Measurements from ENCODE around the gene SLC7A9. TPM values are rescaled to one million over a fixed set of nuclear protein-coding genes. Genes with fewer than 3 reads are reported as not detected.

The SLC7A9 gene
- total and polyA plus RNA-seq, 2 donors (not counting 3 experiments of a cell fraction or from before 2014, with no cell fraction given) = 0.06 TPM; not detected in 1

- Histone ChIP-seq H3K79me2 (ENCODE audit: control insufficient read depth, insufficient read depth, low read length) (no peaks in the 10 kb centered on the region), H3K4me3 (replicated peaks in 1 of 3; ENCODE audit: insufficient read depth in 1 of 3, low read depth in 1 of 3, low read length in 3 of 3) (no peak overlapping the region), H3K4me2 (ENCODE audit: insufficient read depth, low read length) (no peak overlapping the region), H3K27me3 (ENCODE audit: control insufficient read depth in 2 of 2, insufficient read depth in 2 of 2, low read length in 2 of 2) (no peaks in the 10 kb centered on the region), H3K9ac (replicated peaks; ENCODE audit: extremely low read depth, insufficient read depth, low read length) (no peak overlapping the region), H3K36me3 (ENCODE audit: control insufficient read depth in 2 of 2, extremely low read depth in 1 of 2, insufficient read depth in 2 of 2, low read length in 2 of 2) (no peaks in the 10 kb centered on the region), H2AFZ (ENCODE audit: low read depth, low read length) (no peak overlapping the region), H3K9me1 (replicated peaks; ENCODE audit: control insufficient read depth, extremely low read depth, insufficient read depth, low read length) (no peaks in the 10 kb centered on the region), H3K4me1 (ENCODE audit: control insufficient read depth, extremely low read depth, insufficient read depth, low read length) (no peaks in the 10 kb centered on the region), H4K20me1 (replicated peaks; ENCODE audit: control insufficient read depth, extremely low read depth, insufficient read depth, low read length) (no peaks in the 10 kb centered on the region), H3K27ac (ENCODE audit: insufficient read depth, low read depth, low read length) (no peak overlapping the region), H3K9me3 (replicated peaks; ENCODE audit: control insufficient read depth, insufficient read depth, low read length) (no peaks in the 10 kb centered on the region)
- no TSS peak for BruUV-seq (replicated peaks)
- intact Hi-C loops (cut with micrococcal nuclease) = no loop called here
- dilution Hi-C loops (cut with MboI; ENCODE audit: extremely low pct_ligation_motif_present, low sequenced_read_pairs) = no loop called here
- no peak for FAIRE-seq
- ChIA-PET CTCF (interaction anchor here (1.4 kb wide), 1 partner anchor 14 kb away, joined by 3 read pairs; no protein-coding TSS in a partner anchor), POLR2A (no interaction called here)
- no peak for DNase-seq (ENCODE audit: low read depth, low spot score)
- no peak for TF ChIP-seq GATA2 (IDR thresholded peaks at IDR 0.05; ENCODE audit: insufficient read depth, insufficient read length, low read depth, low read length)
- no peak for TF ChIP-seq EZH2 (IDR thresholded peaks at IDR 0.05; ENCODE audit: borderline replicate concordance, low read depth, low read length, severe bottlenecking)
- TF ChIP-seq MAX (IDR thresholded peaks at IDR 0.05; ENCODE audit: insufficient read depth, insufficient read length) = no peak
- no peak for TF ChIP-seq POLR2AphosphoS5 (IDR thresholded peaks at IDR 0.05; ENCODE audit: insufficient read depth, low read depth, low read length)
- TF ChIP-seq JUN (IDR thresholded peaks at IDR 0.05; ENCODE audit: borderline replicate concordance, insufficient read depth, insufficient read length, low read depth) = no peak
- no peak for TF ChIP-seq MYC (IDR thresholded peaks at IDR 0.05; ENCODE audit: low read depth, low read length)
- no peak for TF ChIP-seq POLR2A (IDR thresholded peaks at IDR 0.05; ENCODE audit: low read depth, low read length)
- TF ChIP-seq FOS (IDR thresholded peaks at IDR 0.05; ENCODE audit: borderline replicate concordance, insufficient read depth, low read length) = no peak
- TF ChIP-seq, protein P1, sequence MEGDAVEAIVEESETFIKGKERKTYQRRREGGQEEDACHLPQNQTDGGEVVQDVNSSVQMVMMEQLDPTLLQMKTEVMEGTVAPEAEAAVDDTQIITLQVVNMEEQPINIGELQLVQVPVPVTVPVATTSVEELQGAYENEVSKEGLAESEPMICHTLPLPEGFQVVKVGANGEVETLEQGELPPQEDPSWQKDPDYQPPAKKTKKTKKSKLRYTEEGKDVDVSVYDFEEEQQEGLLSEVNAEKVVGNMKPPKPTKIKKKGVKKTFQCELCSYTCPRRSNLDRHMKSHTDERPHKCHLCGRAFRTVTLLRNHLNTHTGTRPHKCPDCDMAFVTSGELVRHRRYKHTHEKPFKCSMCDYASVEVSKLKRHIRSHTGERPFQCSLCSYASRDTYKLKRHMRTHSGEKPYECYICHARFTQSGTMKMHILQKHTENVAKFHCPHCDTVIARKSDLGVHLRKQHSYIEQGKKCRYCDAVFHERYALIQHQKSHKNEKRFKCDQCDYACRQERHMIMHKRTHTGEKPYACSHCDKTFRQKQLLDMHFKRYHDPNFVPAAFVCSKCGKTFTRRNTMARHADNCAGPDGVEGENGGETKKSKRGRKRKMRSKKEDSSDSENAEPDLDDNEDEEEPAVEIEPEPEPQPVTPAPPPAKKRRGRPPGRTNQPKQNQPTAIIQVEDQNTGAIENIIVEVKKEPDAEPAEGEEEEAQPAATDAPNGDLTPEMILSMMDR (IDR thresholded peaks at IDR 0.05; ENCODE audit: extremely low read depth in 1 of 2, insufficient read depth in 1 of 2, low read depth in 1 of 2, low read length in 2 of 2) = no peak
Observed at GRCh38 chr19:32877977-32878745, 8.6 kb upstream of the SLC7A9 start.
